ENCODE results near the gene SUPT3H. TPM values are rescaled to one million over a fixed set of nuclear protein-coding genes. Genes with fewer than 3 reads are reported as not detected.

Gene SUPT3H
- polyA plus RNA-seq, 3 donors, result 2.4 to 3.5 (median 2.5) TPM

- H3K27ac ChIP-seq (ENCODE audit: low read depth in 1 of 2, low read length in 2 of 2), result no peak overlapping the region
- H3K4me3 ChIP-seq (replicated peaks in 1 of 3; ENCODE audit: low read depth in 2 of 3, low read length in 3 of 3), result no peak overlapping the region
- no peak overlapping the region for H3K9ac ChIP-seq (ENCODE audit: insufficient read depth, low read length, poor library complexity, severe bottlenecking)
- intact Hi-C loops (cut with micrococcal nuclease), result no loop called here
- no peak overlapping the region for H3K27ac Mint-ChIP-seq
- no peak overlapping the region for H2AFZ ChIP-seq (ENCODE audit: insufficient read depth, low read depth, low read length, poor library complexity, severe bottlenecking)
- no peaks in the 10 kb centered on the region for H3K27me3 Mint-ChIP-seq (ENCODE audit: low read depth in 3 of 3)
- WGBS (ENCODE audit: insufficient coverage), result 100% methylated on average over 1 of the region's 6 CpGs
- no peaks in the 10 kb centered on the region for H3K36me3 Mint-ChIP-seq
- H3K4me2 ChIP-seq (replicated peaks; ENCODE audit: extremely low read depth, low read length, poor library complexity, severe bottlenecking), result no peak overlapping the region
- H3K9me3 ChIP-seq (replicated peaks in 1 of 2; ENCODE audit: control insufficient read depth in 1 of 2, insufficient read depth in 1 of 2, low read length in 2 of 2), result no peaks in the 10 kb centered on the region
- no peaks in the 10 kb centered on the region for H3K36me3 ChIP-seq (replicated peaks in 1 of 2; ENCODE audit: control insufficient read depth in 1 of 2, insufficient read depth in 2 of 2, low read length in 2 of 2)
- DNase-seq, result no peak
- H3K27me3 ChIP-seq (ENCODE audit: control insufficient read depth in 2 of 2, insufficient read depth in 2 of 2, low read length in 2 of 2), result no peaks in the 10 kb centered on the region
- TF ChIP-seq CTCF (IDR thresholded peaks at IDR 0.05), result no peak
- H3K4me1 Mint-ChIP-seq, result peaks cover 9% of the 10 kb centered on the region
- no peaks in the 10 kb centered on the region for H3K79me2 ChIP-seq (ENCODE audit: insufficient read depth, low read length)
- peaks cover 0 to 6% (median 0%) of the 10 kb centered on the region in 7 donors for H3K9me3 Mint-ChIP-seq
- no peak overlapping the region for H3K4me3 Mint-ChIP-seq
- peaks cover 5 to 9% of the 10 kb centered on the region in 2 donors for H3K4me1 ChIP-seq (ENCODE audit: control insufficient read depth in 1 of 2, insufficient read depth in 2 of 2, low read length in 2 of 2)
- H4K20me1 ChIP-seq (ENCODE audit: insufficient read depth, low read length), result no peaks in the 10 kb centered on the region
These were observed 458.9 kb downstream of the SUPT3H start for GRCh38 chr6:44918671-44919296.

GRCh38 chr6:44917430-44917829 lies 460.3 kb downstream of the SUPT3H start:
- Histone ChIP-seq H3K9me3 (replicated peaks in 1 of 2; ENCODE audit: control insufficient read depth in 1 of 2, insufficient read depth in 1 of 2, low read length in 2 of 2) (no peaks in the 10 kb centered on the region), H3K36me3 (replicated peaks in 1 of 2; ENCODE audit: control insufficient read depth in 1 of 2, insufficient read depth in 2 of 2, low read length in 2 of 2) (no peaks in the 10 kb centered on the region), H2AFZ (ENCODE audit: insufficient read depth, low read depth, low read length, poor library complexity, severe bottlenecking) (no peak overlapping the region), H3K4me2 (replicated peaks; ENCODE audit: extremely low read depth, low read length, poor library complexity, severe bottlenecking) (no peak overlapping the region), H3K4me1 (ENCODE audit: control insufficient read depth in 1 of 2, insufficient read depth in 2 of 2, low read length in 2 of 2) (peaks cover 5 to 9% of the 10 kb centered on the region in 2 donors), H3K27me3 (ENCODE audit: control insufficient read depth in 2 of 2, insufficient read depth in 2 of 2, low read length in 2 of 2) (no peaks in the 10 kb centered on the region), H3K4me3 (replicated peaks in 1 of 3; ENCODE audit: low read depth in 2 of 3, low read length in 3 of 3) (no peak overlapping the region), H4K20me1 (ENCODE audit: insufficient read depth, low read length) (no peaks in the 10 kb centered on the region), H3K9ac (ENCODE audit: insufficient read depth, low read length, poor library complexity, severe bottlenecking) (no peak overlapping the region), H3K27ac (ENCODE audit: low read depth in 1 of 2, low read length in 2 of 2) (no peak overlapping the region), H3K79me2 (ENCODE audit: insufficient read depth, low read length) (no peaks in the 10 kb centered on the region)
- Mint-ChIP-seq H3K9me3 (peaks cover 0 to 6% (median 0%) of the 10 kb centered on the region in 7 donors), H3K4me3 (no peak overlapping the region), H3K27ac (no peak overlapping the region), H3K4me1 (peaks cover 9% of the 10 kb centered on the region), H3K36me3 (no peaks in the 10 kb centered on the region), H3K27me3 (ENCODE audit: low read depth in 3 of 3) (no peaks in the 10 kb centered on the region)
- TF ChIP-seq CTCF (IDR thresholded peaks at IDR 0.05), result no peak
- intact Hi-C loops (cut with micrococcal nuclease), result no loop called here
- WGBS (ENCODE audit: insufficient coverage), result no CpG with 5 or more reads among the region's 2 CpGs
- no peak for DNase-seq
